ENCODE measurements around the gene SRSF3.

GRCh38 chr6:36616893-36617521, 22.8 kb downstream of the SRSF3 start:
- no peak for TF ChIP-seq POLR2AphosphoS5 (IDR thresholded peaks at IDR 0.05)
- no peak for TF ChIP-seq POLR2A (IDR thresholded peaks at IDR 0.05)
- TF ChIP-seq CTCF (IDR thresholded peaks at IDR 0.05): no peak
- TF ChIP-seq EP300 (IDR thresholded peaks at IDR 0.05): no peak

Measured in gastroesophageal sphincter (tissue), 3 donors.